Measurements from ENCODE around the gene BORCS5.

GRCh38 chr12:12387501-12387900 is 30.6 kb downstream of the BORCS5 start:
- TF ChIP-seq, protein P1, sequence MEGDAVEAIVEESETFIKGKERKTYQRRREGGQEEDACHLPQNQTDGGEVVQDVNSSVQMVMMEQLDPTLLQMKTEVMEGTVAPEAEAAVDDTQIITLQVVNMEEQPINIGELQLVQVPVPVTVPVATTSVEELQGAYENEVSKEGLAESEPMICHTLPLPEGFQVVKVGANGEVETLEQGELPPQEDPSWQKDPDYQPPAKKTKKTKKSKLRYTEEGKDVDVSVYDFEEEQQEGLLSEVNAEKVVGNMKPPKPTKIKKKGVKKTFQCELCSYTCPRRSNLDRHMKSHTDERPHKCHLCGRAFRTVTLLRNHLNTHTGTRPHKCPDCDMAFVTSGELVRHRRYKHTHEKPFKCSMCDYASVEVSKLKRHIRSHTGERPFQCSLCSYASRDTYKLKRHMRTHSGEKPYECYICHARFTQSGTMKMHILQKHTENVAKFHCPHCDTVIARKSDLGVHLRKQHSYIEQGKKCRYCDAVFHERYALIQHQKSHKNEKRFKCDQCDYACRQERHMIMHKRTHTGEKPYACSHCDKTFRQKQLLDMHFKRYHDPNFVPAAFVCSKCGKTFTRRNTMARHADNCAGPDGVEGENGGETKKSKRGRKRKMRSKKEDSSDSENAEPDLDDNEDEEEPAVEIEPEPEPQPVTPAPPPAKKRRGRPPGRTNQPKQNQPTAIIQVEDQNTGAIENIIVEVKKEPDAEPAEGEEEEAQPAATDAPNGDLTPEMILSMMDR (IDR thresholded peaks at IDR 0.05): no peak
- no peak for TF ChIP-seq POLR2A (IDR thresholded peaks at IDR 0.05)
